Hepatocyte (in vitro differentiated cells): ENCODE results near the gene AOPEP. TPM values are rescaled to one million over a fixed set of nuclear protein-coding genes. Genes with fewer than 3 reads are reported as not detected.

ENCODE experiments used
- DNase-seq: peaks from one replicate; pipeline ENCODE4 v3.0.0-alpha.2; 2016; ENCODE audit warnings: low spot score
- H2AFZ ChIP-seq: fragments of 200-600 bp; sonication (generic); 2 replicates; pipeline ENCODE4 v1.6.0; 2016; ENCODE audit warnings: antibody characterized with exemption, mild to moderate bottlenecking
- H3K27ac ChIP-seq: fragments of 200-600 bp; sonication (generic); 2 replicates; pipeline ENCODE4 v1.5.1; 2016; ENCODE audit warnings: mild to moderate bottlenecking
- H3K27me3 ChIP-seq: fragments of 200-600 bp; sonication (generic); 2 replicates; pipeline ENCODE4 v1.6.1; 2016
- H3K36me3 ChIP-seq: fragments of 200-600 bp; sonication (generic); replicated peaks from 2 replicates; pipeline ENCODE4 v1.5.1; 2016; ENCODE audit warnings: low read depth; ENCODE audit not compliant: insufficient read depth
- H3K4me1 ChIP-seq: fragments of 200-600 bp; sonication (generic); 2 replicates; pipeline ENCODE4 v1.5.1; 2016; ENCODE audit warnings: mild to moderate bottlenecking, moderate library complexity; ENCODE audit not compliant: insufficient read depth
- H3K4me2 ChIP-seq: fragments of 200-600 bp; sonication (generic); 2 replicates; pipeline ENCODE4 v1.6.0; 2016
- H3K4me3 ChIP-seq: fragments of 200-600 bp; sonication (generic); 2 replicates; pipeline ENCODE4 v1.5.1; 2016; ENCODE audit warnings: mild to moderate bottlenecking
- H3K79me2 ChIP-seq: fragments of 200-600 bp; sonication (generic); 2 replicates; pipeline ENCODE4 v1.6.0; 2017; ENCODE audit warnings: mild to moderate bottlenecking
- H3K9me2 ChIP-seq: fragments of 200-600 bp; sonication (generic); replicated peaks from 2 replicates; pipeline ENCODE4 v1.6.0; 2017; ENCODE audit warnings: mild to moderate bottlenecking; ENCODE audit not compliant: insufficient read depth
- H3K9me3 ChIP-seq: fragments of 200-600 bp; sonication (generic); 2 replicates; pipeline ENCODE4 v1.5.1; 2016; ENCODE audit warnings: low read depth, mild to moderate bottlenecking
- H4K20me1 ChIP-seq: fragments of 200-600 bp; sonication (generic); 2 replicates; pipeline ENCODE4 v1.6.0; 2016; ENCODE audit warnings: mild to moderate bottlenecking; ENCODE audit not compliant: insufficient read depth, poor library complexity, severe bottlenecking
- EZH2 ChIP-seq: fragments of 200-600 bp; sonication (generic); IDR thresholded peaks from 2 replicates; pipeline ENCODE4 v1.6.1; 2016; ENCODE audit warnings: antibody characterized with exemption, mild to moderate bottlenecking, borderline replicate concordance
- EZH2phosphoT487 ChIP-seq: fragments of 200-600 bp; sonication (generic); IDR thresholded peaks from one replicate; pipeline ENCODE4 v1.6.1; 2018; ENCODE audit warnings: antibody characterized with exemption, mild to moderate bottlenecking, low read depth, moderate library complexity; ENCODE audit not compliant: unreplicated experiment, severe bottlenecking
- WGBS: methylation state at CpG from one replicate; pipeline ENCODE4 v1.1.6; 2016; ENCODE audit warnings: low lambda C conversion rate; ENCODE audit errors: missing lambda C conversion rate; 5-methylcytosine and 5-hydroxymethylcytosine counted together
- polyA plus RNA-seq: library from polyadenylated mRNA; unstranded; fragments of >200 nt; fragmentation: Nextera tagmentation; extraction: Ambion mirVana; gene quantifications from 2 replicates; pipeline ENCODE4 v1.2.1, GENCODE V29; 2016
- total RNA-seq: library from RNA; depleted of rRNA; stranded (reverse); fragments of >200 nt; gene quantifications from 2 replicates; pipeline ENCODE4 v1.2.3, GENCODE V29; 2014
- TF ChIP-seq, protein P1 (sequence below): fragments of 200-600 bp; sonication (generic); IDR thresholded peaks from 2 replicates; pipeline ENCODE4 v1.5.1; 2016; ENCODE audit warnings: antibody characterized with exemption, mild to moderate bottlenecking; ENCODE audit not compliant: poor library complexity

AOPEP gene
- total and polyA plus RNA-seq, 2 experiments from 2014 or later, result 82.8 to 101 TPM

- no peaks in the 10 kb centered on the region for H3K9me2 ChIP-seq
- TF ChIP-seq EZH2phosphoT487 (no peak), EZH2 (no peak)
- TF ChIP-seq, protein P1, sequence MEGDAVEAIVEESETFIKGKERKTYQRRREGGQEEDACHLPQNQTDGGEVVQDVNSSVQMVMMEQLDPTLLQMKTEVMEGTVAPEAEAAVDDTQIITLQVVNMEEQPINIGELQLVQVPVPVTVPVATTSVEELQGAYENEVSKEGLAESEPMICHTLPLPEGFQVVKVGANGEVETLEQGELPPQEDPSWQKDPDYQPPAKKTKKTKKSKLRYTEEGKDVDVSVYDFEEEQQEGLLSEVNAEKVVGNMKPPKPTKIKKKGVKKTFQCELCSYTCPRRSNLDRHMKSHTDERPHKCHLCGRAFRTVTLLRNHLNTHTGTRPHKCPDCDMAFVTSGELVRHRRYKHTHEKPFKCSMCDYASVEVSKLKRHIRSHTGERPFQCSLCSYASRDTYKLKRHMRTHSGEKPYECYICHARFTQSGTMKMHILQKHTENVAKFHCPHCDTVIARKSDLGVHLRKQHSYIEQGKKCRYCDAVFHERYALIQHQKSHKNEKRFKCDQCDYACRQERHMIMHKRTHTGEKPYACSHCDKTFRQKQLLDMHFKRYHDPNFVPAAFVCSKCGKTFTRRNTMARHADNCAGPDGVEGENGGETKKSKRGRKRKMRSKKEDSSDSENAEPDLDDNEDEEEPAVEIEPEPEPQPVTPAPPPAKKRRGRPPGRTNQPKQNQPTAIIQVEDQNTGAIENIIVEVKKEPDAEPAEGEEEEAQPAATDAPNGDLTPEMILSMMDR, result no peak
- peaks cover 97% of the 10 kb centered on the region for H3K79me2 ChIP-seq
- peaks cover 15% of the 10 kb centered on the region for H4K20me1 ChIP-seq
- no peaks in the 10 kb centered on the region for H3K9me3 ChIP-seq
- no peaks in the 10 kb centered on the region for H3K27me3 ChIP-seq
- H3K4me3 ChIP-seq, result no peak overlapping the region
- DNase-seq, result no peak
- H3K4me1 ChIP-seq, result peaks cover 47% of the 10 kb centered on the region
- WGBS, result 94% methylated on average over 9 of the region's 9 CpGs
- H3K36me3 ChIP-seq, result no peaks in the 10 kb centered on the region
- H2AFZ ChIP-seq, result no peak overlapping the region
- H3K27ac ChIP-seq, result peak overlapping the region; percentile 52
- H3K4me2 ChIP-seq, result no peak overlapping the region
Measured at GRCh38 chr9:95038666-95039065, 312.2 kb downstream of the AOPEP start.

DNA sequence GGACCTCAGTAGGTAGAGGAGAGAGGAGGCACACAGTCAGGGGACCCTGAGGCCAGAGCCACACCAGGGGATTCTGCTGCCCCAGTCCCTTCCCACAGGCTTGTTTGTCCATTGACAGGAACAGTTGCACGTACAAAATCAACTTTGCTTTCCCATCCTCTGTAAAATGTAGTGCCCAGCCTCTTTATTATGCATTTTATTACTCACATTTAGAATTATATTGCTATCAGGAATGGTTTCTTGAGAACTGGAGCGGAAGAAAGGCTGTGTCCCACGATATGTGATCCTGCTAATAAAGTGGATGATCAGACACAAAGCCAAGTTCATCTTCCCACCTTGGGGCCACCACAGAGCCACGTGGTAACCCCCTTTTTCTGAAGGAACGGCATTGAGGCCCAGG, 313.6 kb downstream of the AOPEP start:
- H4K20me1 ChIP-seq, result peaks cover 10% of the 10 kb centered on the region
- H3K9me3 ChIP-seq, result no peaks in the 10 kb centered on the region
- no peaks in the 10 kb centered on the region for H3K27me3 ChIP-seq
- peaks cover 97% of the 10 kb centered on the region for H3K79me2 ChIP-seq
- no peak overlapping the region for H3K4me2 ChIP-seq
- 59% methylated on average over 5 of the region's 5 CpGs for WGBS
- H3K36me3 ChIP-seq, result no peaks in the 10 kb centered on the region
- TF ChIP-seq EZH2 (no peak), EZH2phosphoT487 (no peak)
- TF ChIP-seq, protein P1, result no peak
- H3K4me1 ChIP-seq, result peaks cover 58% of the 10 kb centered on the region
- H3K9me2 ChIP-seq, result no peaks in the 10 kb centered on the region
- DNase-seq, result no peak
- H3K27ac ChIP-seq, result peak overlapping the region; percentile 83
- no peak overlapping the region for H2AFZ ChIP-seq
- no peak overlapping the region for H3K4me3 ChIP-seq

DNA sequence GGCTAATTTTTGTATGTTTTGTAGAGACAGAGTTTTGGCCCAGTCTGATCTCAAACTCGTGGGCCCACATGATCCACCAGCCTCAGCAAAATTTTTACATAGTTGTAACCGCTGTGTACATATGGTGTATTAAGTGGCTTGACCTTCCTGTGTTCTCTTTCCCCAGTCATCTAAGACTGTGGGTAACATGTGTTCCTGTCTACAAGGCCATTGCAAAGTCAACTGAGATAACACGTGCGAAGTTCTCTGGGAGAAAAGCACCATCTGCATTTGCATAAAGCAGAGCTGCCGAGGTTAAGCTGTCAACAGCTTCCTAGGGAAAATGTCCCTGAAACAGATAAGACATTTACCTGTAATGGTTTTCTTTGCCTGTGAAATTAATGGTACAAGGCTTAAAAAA, 317.3 kb downstream of the AOPEP start:
- 27% methylated on average over 5 of the region's 5 CpGs for WGBS
- no peaks in the 10 kb centered on the region for H3K9me2 ChIP-seq
- peak overlapping the region; percentile 96 for H3K27ac ChIP-seq
- H3K27me3 ChIP-seq, result no peaks in the 10 kb centered on the region
- H3K4me2 ChIP-seq, result no peak overlapping the region
- H4K20me1 ChIP-seq, result peaks cover 12% of the 10 kb centered on the region
- H3K36me3 ChIP-seq, result no peaks in the 10 kb centered on the region
- no peak overlapping the region for H3K4me3 ChIP-seq
- H3K4me1 ChIP-seq, result peaks cover 35% of the 10 kb centered on the region
- DNase-seq, result no peak
- TF ChIP-seq EZH2phosphoT487 (no peak), EZH2 (no peak)
- TF ChIP-seq, protein P1, result no peak
- no peaks in the 10 kb centered on the region for H3K9me3 ChIP-seq
- no peak overlapping the region for H2AFZ ChIP-seq
- H3K79me2 ChIP-seq, result peaks cover 96% of the 10 kb centered on the region
